GM19467 (cell line): ENCODE measurements around the gene FOLR2.

ENCODE experiments used
- ATAC-seq: cut with Tn5 transposase; IDR thresholded peaks from one replicate; pipeline ENCODE4 v1.9.1; 2021; ENCODE audit warnings: mild to moderate bottlenecking, moderate library complexity; ENCODE audit not compliant: unreplicated experiment

Gene FOLR2

DNA sequence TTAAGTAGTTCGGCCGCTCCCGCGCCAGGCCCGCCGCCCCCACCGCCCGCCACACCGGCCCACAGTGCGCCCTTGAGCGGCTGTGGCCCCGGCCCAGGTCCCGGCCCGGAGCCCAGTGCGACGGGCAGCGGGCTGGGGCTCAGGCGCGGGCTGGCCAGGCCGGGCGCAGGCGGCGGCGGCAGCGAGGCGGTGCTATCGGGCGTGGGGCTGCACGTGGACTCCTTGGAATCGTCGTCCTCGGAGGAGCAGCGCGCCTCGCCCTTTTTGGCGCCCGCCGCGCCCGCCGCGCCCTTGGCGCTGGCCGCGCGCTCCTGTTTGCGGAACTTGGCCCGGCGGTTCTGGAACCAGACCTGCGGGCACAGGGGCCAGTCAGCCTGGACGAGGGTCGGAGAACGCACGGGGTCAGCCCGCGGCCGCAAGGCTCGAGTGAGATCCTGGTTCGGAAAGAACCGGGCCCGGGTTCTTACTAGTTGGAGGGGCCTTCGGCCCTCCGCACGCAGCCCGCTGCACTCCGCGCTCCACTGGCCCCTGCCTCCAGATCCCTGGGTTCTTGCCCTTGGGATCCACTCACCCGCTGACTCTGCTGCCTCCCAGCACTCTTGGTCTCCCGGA lies 23.4 kb downstream of the FOLR2 start:
- ATAC-seq, result no peak

DNA sequence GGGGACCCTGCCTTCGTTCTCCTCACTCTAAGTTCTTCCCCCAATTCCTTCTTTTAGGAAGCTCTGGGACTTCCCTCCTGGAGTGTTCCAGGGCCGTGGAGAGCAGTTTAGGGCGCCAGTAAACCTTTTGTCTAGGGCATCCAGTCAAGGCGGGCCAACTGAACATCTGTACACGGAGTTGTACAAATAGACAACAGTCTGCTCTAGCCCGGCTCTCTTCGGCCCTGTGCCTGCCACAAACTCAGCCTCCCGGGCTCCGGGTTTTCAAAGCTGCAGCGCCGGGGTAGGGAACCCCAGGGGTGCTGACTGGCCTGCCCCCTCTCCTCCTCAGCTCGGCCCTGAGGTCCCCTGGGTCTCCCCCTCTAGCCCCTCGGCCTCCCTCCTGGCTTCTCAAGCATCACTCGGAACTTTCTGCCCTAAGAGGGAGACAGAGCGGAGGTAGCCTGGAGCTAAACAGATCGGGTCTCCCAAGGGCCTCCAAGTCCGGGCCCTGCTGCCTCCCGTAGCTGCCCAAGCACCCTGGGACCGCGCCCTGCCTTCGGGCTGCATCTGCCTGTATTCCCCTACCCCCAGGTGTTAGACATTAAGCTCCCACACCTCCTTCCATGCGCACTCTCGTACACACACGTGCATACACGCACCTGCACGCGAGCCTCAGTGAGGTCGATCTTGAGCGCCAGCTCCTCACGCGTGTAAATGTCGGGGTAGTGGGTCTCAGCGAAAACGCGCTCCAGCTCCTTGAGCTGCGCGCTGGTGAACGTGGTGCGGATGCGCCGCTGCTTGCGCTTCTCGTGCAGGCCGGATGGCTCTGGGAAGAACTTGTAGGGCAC lies 24.1 kb downstream of the FOLR2 start:
- ATAC-seq, result no peak

DNA sequence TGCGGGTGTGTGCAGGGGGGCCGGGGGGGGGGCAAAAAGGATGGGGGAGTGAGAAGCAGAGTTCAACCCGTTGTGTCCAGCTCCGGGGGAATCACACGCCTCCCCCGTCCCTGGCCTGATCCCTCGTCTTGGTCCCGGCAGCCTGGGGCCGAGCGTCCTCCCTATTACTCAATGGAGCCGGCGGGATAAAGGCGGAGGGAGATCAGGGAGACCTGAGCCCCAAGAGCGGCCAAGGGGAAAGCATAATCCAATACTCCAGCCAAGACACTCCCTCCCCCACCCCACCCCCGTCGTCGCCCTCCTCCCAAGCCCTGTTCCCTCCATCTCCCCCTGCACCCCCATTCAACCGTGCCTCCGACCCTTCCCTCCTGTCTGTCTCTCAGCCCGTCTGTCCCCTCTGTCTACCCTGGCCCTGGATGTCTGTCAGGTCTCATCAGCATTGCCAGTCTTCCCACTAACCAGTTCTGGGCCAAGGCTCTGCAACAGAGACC lies 24.7 kb downstream of the FOLR2 start:
- no peak for ATAC-seq

DNA sequence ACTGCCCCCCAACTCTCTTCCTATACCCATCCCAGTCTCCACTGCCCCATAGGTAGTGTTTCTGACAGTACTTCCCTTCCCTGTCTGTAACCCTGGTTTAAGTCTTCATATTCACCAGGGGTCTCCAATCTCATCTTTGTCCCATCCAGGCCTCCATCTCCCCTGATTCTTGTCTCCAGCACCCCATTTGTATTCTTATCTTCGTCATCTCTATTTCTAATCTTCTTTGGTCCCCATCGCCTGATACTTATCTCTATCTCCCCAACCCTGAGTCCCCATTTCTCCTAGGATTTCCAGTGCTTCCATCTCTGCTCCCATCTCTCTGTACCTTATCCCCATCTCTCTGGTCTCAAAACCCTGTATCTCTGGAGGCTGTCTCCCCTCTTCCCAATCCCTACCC lies 25.5 kb downstream of the FOLR2 start:
- no peak for ATAC-seq

DNA sequence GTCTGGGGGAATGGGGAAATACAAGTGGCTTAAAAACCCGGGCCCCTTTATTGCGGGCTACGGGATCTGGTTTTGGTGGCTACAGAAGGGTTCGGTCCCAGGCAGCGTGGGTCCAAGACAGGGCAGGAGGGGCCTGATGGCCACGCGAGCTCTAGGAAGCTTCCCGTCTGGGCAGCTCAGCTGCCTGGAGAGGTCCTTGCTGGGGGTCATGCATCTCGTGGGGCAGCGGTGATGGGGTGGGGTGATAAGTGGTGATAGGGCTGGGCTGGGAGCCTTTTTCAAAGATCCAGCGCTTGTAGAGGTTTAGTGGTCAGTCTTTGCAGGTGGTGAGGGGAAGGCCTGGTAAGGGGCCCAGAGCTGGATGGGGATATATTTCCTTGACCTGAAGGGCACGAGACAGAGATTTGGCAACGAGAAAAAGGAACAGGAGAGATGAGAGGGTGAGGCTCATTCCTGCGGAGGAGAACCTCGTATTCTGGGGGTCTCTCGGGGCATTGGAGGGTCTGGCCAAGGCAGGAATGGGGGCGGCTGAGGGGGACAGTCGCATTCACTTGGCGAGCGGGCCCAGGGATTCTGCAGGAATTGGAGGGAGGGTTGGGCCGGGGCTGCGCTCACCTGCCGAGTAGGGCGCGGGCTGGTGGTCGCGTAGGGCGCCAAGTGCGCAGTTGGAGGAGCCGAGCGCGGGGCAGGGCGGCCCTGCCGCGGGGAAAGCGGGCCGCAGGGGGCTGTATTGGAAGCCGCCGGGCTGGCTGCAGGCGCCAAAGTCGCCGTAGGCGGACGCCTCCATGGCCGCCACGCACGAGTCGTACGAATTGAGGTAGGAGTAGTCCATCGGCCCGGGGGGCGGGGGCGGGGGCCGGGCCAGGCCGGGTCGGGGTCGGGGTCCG lies 26.8 kb downstream of the FOLR2 start:
- ATAC-seq, result no peak

DNA sequence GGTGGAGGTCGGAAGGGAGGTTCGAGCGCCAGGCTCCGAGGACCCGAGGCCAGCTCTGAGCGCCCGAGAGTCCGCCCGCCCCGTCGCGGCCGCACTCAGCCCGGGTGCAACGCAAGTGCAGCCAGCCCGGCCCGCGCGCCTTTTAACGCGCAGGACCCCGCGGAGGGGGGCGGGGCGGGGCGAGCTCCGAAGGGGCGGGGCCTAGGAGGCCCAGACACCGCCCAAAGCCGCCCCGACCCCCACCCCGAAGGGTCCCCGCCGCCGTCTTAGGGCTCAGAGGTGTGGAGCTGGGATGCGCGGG lies 27.4 kb downstream of the FOLR2 start, which contains the start of gene PHOX2A:
Gene PHOX2A, minus strand, starts transcription at position 117 of the 301 bp plus-strand sequence. CDS start 172 bp downstream, outside the sequence.
- no peak for ATAC-seq

DNA sequence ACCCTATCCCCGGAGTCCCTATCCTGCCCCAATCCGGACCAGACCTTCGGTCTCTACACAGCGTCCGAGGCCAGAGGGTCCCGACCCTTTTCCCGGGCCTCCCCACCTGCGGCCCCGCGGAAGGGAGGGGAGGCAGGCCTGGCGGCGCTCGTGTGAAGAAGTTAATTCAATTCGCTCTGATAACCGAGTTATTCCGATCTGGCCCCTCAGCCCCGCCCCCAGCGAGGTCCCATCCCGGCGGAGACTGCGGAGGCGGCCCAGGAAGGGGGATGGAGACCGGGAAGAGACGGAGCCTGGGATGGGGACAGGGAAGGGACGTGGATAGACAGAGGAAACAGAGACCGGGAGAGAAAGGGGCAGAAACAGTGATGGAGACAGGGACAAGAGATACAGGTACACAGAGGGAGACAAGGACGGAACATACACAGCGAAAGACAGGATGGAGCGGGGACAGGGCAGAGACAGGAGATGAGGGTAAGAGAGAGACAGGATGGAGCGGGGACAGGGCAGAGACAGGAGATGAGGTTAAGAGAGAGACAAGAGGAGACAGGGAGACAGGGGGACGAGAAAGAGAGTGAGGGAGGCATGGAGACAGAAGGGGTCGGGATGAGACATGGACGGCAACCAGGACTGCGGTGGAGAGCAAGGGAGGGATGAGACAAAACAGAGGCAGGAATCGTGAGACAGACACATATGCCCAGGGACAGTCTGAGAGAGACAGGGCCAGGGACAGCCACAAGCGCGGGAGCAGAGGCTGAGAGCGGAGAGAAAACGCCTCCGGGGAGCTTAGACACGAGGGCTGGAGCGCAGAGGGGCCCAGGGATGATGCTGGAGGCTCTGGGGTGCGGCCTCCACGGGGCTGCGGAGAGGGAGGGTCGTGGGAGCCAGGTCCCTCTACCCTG lies 28.0 kb downstream of the FOLR2 start:
- no peak for ATAC-seq

DNA sequence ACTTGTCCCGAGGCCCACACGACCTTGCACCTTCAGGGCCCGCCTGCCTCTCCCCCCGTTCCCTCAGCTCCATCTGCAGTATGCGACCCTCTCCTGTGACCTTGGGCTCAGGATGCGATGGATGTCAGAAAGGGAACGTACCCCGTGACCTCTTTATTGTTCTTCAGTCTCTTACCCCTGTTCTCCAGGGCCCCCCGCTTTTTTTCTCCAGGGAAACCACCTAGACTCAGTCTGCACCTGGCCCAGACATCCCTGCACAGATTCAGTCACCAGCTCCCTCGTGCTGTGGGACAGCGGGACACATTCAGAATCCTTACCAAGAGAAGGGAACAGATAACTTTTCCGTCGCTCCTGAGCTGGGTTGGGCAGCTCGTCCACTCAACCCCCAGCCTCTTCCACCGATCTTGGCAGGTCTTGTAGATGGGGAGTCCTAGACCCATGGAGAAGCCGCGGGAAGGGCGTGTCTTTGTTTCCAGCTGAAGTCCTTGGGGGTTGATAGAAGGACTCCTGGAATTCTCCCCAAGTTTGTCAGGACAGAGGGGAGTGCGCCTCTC lies 28.7 kb downstream of the FOLR2 start:
- no peak for ATAC-seq

DNA sequence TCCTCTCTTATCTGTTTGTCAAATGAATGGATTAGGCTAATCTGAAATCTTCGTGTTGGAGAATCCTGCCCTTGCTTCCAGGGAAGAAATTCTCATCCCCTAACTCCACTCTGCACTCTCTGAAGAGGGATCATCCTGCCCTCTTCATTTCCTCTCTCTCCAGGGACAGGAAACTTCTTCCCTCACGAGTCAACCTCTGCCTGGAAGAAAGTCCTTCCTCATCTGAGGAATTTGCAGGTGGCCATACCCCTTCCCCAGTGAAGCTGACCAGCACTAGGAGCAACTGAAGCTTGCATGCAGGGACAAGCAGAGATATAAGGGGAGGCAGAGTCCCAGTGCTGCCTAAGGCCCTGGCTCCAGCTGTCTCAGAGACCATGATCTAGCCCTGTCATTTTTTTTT lies 31.0 kb downstream of the FOLR2 start:
- no peak for ATAC-seq

DNA sequence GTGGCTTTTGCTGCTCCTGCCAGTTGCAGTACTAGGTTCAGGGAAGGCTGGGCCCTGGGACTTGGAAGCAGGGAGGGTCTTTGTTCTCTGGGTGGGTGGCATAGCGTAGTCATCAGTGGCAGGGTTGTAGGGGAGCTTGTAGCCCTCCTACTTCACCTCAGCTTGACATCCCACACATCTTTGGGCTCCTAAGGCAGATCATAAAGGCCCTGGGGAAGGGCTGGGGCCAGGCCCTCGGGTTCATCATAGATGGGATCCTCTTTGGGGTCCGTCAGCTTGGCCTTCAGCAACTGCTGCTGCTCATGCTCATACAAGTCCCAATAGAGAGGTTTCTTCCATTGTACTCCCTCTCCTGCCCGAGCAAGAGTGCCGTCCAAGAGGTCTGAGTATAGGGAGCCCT lies 33.4 kb downstream of the FOLR2 start:
- no peak for ATAC-seq

DNA sequence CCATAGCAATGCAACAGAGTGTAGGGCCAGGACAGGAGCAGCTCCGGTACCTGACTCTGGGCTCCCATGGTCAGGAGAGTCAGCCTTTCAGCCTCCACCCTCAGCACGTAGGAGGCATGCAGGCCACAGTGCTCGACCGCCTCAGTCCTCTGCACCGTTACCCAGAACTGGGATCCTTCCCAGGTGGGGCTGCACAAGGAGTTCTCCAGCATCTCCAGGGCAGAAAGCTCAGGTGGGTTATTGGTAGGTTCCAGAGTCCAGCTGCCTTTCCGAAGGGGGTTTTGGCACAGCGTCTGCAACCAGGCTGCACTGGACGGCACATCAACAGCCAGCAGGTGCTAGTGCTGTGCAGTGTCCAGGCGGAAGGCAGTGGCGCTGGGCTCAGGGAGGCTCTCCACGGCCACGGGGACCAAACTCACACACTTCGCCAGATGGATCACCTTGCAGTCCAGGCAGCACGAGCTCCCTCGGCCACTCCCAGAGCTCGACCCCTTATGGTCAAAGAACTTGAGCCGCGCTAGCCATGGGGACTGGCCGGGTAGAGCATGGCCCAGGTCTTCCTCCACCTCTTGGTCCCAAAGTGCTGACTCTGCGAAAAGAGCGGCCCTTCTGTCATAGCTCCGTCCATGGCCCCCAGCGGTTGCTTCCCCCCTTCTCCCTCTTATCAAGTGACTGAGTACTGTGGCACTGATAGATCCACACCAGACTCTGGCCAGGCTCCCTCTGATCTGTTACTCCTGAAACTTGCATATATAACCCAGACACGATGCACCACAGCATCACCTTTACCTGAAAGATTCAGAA lies 34.3 kb downstream of the FOLR2 start:
- no peak for ATAC-seq

DNA sequence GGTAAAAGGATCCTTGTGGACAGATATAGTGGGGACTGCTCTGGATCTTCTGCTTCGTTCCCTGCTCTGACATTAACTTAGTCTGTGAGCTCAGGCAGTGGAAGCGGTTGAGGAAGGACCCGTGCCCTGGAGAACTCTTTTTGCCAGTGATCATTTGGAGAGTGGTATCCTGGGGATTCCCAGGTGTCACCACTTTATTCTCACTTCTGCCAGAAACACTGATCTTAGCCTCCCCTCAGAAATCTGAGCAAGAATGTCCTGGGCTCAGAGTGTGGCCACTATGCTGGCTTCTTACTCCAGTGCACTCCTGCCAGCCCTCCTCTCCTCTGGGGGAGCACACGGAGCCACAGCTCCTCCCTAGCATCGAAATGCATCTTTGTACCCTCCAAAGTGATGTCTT lies 35.0 kb downstream of the FOLR2 start:
- no peak for ATAC-seq

DNA sequence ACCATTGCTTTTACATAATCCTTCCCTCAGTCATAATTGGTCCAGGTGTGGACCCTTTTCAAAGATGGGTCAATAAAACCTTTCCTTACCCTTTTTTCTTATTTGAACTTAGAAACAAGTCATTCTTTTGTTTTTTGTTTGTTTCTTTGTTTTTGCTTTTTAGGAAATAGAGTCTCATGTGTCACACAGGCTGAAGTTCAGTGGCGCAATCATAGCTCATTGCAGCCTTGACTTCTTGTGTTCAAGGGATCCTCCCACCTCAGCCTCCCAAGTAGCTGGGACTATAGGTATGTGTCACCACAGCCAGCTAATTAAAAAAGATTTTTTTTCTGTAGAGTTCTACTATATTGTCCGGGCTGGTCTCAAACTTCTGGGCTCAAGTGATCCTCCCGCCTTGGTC lies 36.8 kb downstream of the FOLR2 start:
- no peak for ATAC-seq

DNA sequence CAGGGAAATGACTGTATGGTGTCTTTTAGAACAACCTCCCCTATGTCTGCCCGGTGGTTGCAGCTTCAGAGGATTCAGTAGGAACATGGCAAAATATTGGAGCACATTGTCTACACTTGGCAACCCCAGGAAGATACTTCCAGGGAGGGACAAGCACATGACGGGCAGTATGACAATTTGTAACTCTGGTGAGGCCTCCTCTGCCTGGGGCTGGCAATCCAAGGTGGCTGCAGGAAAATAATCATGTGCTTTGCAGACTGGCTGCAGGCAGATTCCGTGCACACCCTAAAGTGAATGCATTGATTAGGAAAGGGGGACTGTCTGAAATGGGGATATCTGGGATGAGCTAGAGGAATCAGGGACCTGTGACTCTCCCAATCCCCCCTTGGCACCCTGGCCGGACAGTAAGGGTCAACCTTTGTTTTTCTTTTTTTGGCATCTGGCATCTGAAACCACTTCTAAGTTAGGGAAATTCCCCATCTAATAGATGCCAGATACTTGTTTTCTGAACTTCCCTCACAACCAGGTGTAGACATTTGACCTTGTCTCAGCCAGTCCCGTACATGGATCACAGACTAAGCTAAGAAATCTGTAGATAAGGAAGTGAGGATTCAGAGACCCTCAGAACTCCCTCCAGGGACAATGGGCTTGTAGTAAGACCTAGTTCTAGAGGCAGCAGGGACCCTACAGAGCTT lies 37.9 kb downstream of the FOLR2 start:
- no peak for ATAC-seq

DNA sequence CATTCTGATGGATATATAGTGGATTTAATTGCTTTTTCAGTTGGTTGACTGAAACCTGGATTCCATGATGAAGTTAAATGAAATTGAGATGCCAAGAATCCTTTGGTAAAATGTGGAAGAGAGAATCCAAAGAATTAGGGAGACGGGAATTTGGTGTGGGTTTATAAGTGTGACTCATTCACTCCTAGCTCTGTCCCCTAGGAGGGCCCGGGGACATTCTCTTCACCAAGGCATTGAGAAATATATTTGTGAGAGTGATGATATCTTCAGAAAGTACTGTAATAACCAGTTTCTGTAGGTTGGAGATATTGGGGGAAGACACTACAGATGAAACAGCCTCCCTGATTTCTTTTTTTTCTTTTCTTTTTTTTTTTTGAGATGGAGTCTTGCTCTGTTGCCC lies 41.0 kb downstream of the FOLR2 start:
- no peak for ATAC-seq

DNA sequence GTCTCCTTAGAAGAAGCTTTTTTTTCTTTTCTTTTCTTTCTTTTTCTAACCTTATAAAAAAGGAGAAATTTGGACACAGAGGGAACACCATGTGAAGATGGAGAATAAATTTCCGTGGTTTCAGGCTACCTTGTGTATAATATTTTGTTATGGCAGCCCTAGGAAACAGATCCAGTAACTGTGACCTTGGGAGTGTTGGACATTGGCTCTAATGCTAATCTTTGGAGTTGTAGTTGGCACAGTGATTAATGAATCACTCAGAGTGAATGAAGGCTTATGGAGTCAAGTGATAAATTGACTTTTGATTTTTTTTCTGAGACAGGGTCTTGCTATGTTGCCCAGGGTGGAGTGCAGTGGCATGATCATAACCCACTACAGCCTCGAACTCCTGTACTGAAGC lies 42.9 kb downstream of the FOLR2 start:
- no peak for ATAC-seq

DNA sequence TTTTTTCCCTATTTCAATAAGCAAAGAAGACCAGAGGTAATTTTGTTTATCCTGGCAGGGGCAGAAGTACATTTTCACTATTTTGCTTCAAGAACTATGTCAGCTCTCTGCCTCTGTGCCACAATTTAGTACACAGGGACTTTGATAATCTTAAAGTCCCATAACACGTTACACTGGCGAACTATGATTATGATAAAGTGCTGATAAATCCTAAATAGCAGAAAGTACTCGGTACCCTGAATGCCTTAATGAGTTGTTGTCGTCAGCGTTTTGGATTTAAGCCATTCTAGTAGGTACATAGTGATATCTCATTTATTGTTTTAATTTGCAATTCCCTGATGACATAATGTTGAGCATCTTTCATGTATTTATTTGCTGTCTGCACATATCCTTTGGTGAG lies 44.0 kb downstream of the FOLR2 start:
- no peak for ATAC-seq

DNA sequence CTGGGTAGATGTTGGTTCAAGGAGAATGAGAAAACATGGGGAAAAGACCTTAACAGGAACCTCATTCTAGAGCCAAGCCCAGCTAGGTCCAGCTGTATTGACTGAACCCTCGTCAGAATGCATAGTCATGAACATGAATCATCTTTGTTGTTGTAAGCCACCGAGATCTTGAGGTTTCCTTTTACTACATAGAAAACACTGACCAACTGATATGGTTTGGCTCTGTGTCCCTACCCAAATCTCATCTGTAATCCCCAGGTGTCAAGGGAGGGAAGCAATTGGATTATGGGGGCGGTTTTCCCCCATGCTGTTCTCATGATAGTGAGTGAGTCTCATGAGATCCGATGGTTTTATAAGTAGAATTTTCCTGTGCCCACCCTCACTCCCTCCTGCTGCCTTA lies 46.8 kb downstream of the FOLR2 start:
- ATAC-seq, result no peak

DNA sequence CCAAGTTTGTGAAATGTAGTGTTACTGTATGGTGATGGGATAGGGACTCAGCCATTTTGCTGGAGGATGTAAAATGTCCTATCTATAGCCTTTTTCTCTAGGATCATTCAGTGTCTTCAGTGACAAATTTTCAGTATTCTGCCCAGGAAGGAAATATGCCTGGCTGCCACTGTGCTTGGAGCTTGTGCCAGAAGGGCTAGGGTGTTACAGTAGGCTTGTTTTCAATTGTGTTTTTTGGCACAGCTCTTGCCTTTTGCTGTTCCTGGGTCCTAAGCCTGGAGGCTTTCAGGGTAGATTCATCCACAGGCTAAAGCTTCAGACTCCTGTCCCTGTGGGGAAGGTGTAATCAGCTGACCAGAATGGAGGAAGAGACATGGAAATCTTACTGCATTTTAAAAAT lies 49.4 kb downstream of the FOLR2 start:
- ATAC-seq, result no peak
